Activated CD8-positive, alpha-beta memory T cell treated with anti-CD3 and anti-CD28 coated beads, Interleukin-2, amount 50 U/mL, for 24 hours (primary cell): ENCODE results near the gene KYNU.
"Not testable (repeated sequence)": the region's sequence is repeated elsewhere in the genome, so short reads cannot be mapped to it uniquely, and the experiment has no call there.

Source experiments
- DNase-seq: peaks from one replicate; pipeline ENCODE4 v3.0.0-alpha.2; 2020; ENCODE audit errors: extremely low read depth

The KYNU gene

DNA sequence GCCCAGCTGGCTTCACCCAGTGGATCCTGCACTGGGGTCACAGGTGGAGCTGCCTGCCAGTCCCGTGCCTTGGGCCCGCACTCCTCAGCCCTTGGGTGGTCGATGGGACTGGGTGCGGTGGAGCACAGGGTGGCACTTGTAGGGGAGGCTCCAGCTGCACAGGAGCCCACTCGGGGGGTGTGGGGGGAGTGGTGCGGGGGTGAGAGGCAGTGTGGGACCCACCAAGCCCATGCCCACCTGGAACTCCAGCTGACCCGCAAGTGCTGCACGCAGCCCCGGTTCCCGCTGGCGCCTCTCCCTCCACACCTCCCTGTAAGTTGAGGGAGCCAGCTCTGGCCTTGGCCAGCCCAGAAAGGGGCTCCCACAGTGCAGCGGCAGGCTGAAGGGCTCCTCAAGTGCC, 212.1 kb downstream of the KYNU start:
- DNase-seq: not testable (repeated sequence)
